Limb (tissue), 2 donors: ENCODE measurements around the gene SLC43A1.
"Not testable (repeated sequence)": the region's sequence is repeated elsewhere in the genome, so short reads cannot be mapped to it uniquely, and the experiment has no call there.

Experiments used
- DNase-seq, 2 donors: peaks; one replicate each; pipeline ENCODE4 v3.0.0-alpha.2; 2016; ENCODE audit errors: extremely low spot score in 2 of 2

SLC43A1 gene

GRCh38 chr11:57460758-57461749 lies 54.4 kb downstream of the SLC43A1 start:
- peak in 1 of 2 donors; percentile 60 for DNase-seq

- peak; percentile 71 to 79 for DNase-seq
These were observed 55.3 kb downstream of the SLC43A1 start, which contains the start of gene RTN4RL2 for GRCh38 chr11:57460022-57460757. Gene RTN4RL2, plus strand, starts transcription at chr11:57460528. Its CDS starts 338 bp downstream, at chr11:57460866.

DNA sequence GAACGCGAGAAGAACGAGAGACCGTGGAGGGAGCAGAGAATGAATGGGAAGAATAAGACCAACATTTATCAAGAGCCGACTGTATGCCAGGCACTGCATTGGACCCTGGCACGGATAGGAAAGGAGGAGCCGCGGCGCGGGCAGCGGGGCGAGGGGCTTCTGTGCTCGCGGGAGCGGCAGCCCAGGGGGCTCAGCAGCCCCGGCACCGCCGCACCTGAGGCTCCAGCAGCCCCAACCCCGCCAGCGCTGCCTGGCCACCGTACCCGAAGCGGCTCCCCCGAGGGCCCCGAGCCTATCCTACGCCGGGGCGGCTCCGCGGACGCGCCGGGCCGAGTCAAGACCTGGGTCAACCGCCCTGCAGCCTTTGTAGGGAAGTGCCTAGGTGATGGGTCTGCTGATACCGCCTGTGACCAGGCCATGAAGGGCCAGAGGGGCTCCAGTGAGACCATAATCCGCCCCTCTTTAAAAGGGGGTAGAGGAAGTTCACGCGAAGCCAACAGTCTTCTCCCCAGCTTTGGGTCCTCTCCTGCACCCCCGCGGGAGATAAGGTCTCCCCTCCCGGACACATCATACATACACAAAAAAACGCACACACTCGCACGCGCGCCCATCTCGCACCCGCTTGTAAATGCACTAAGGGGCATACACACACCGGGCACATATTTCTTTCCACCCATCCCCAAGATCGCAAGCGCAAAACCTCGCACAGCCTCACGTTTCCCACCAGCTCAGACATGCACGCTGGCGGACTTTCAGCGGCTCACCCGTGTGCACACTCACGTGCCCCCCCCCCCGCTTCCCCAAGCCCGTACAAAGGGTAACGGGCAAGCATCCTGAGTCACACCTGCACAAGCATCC lies 56.1 kb downstream of the SLC43A1 start:
- no peak for DNase-seq

DNA sequence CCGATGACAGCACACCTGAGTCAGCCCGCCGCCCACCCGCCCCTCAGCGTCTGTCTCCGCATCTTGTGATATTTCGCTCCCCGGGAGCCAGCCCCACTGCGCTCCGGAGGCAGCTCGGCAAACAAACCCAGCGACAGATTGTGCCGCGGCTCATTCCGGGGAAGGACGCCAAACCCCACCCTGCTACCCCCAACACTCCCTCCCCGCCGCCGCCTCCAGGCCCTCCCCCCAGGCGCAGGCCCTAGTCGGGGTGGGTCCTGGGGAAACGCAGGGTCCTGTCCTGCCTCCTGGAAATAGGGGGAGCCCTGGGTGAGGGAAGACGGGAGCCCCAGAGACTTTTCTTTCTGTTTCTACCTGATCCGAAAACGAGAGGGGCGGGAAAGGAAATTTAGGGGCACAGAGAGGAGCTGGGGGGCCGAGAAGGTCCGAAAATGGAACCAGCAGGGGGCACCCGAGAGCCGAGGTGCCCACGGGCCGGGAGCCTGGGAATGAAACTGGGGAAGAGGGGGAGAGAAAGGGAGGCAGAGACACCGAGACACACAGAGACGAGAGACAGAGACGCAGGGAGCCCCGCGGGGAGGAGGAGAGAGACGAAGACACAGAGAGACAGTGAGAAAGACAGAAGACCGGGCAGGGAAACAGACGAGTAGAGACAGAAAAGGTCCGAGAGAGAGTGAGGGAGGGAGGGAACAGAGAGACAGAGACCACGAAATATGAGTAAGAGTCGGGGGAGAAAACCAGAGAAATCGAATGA lies 56.9 kb downstream of the SLC43A1 start:
- DNase-seq, result peak in 1 of 2 donors; percentile 77

DNA sequence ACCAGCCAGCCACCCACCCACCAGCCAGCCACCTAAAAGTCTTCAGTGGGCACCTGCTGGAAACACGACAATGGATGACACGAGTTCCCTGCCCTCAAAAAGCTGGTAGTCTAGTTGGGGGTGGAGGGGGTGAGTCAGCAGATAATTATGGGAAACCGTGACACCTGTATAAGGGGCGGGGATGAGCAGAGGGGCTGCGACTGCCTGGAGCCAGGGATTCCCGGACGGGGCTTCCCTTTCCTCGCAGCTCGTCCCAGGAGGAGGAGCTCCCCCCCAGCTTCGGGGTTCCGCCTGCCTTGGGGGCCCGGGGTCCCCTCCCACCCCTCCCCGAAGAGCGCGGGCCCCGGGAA lies 57.5 kb downstream of the SLC43A1 start:
- no peak for DNase-seq

- DNase-seq, result no peak
These were observed 57.9 kb downstream of the SLC43A1 start for GRCh38 chr11:57457643-57458023.

- peak; percentile 86 to 88 for DNase-seq
These were observed 58.4 kb downstream of the SLC43A1 start for GRCh38 chr11:57456960-57457642.

DNA sequence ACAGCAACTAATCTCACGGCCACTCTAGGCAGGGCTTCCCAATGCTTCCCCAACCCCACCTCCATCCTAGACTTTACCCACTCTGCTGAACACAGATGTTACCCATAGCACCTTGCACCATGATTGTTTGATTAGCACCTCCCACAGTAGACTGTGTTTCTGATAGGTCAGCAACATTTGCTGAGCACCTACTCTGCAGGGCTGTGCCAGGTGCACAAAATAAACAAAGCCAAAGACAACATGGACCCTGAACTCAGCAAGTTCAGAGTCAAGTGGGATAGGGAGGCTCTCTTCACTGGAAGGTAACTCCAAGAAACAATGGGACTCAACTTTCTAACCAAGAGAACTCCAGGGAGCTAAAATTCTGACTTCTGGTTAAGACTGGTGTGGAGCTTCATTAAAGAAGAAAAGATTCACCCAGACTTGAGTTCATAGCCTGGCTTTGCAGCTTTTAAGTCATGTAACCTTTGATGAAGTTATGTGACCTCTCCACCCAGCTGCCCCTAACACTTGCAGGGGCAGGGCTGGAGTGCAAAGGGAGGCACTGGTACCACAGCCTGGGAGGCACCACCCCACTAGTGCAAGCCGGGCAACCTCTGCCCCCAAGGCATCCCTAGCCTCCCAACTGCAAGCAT lies 61.8 kb downstream of the SLC43A1 start:
- no peak for DNase-seq

GRCh38 chr11:57446055-57446454 lies 69.4 kb downstream of the SLC43A1 start:
- DNase-seq, result no peak

- not testable (repeated sequence) for DNase-seq
These were observed 70.4 kb downstream of the SLC43A1 start for GRCh38 chr11:57445122-57445394.

DNA sequence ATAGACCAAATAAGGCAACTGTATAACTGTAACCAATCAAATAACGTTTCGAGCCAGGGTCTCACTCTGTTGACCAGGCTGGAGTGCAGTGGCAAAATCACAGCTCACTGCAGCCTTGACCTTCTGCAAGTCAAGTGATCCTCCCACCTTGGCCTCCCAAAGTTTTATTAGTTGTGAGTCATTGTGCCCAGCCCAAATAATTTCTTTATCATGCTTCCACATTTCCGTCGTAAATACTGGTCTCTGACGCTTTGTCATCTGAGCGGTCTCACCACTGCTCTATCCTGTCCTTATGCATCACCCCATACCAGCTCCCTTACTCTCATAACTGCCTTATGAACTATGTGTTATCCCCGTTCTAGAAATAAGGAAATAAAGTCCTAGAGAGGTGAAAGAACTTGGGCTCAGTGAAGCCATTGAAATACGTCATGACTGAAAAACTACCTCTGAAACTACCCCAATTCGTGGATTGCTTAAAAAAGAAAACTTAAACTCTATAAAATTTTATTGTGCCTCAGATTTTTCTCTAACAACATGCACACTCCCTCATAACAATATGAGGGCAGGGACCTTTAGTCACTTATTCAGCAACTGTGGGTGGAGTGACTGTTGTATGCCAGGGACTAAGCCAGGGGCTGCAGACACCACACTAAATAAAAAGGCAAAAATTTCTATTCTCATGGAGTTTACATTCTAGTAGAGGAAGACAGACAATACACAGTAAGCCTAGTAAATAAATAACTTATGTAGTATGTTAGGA lies 71.0 kb downstream of the SLC43A1 start:
- no peak for DNase-seq

GRCh38 chr11:57440744-57441414 lies 74.6 kb downstream of the SLC43A1 start:
- DNase-seq, result no peak

DNA sequence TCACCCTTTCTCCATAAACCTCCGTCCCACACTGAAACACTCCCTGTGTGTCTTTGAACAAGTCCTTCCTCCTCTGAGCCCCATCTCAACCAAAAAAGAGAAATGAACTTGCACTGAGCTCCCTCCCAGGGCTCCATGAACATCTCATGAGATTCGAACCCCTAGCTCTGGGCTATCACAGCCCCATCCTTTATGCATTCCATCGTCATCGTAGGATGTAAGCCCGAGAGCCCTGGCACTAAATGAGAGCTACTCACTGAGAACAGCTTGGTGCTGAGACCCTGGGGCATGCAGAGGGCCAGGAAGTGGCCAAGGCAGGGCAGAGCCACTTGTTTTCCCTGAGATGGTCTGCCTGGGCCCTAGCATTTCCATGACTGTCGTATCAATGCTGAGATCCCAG lies 75.7 kb downstream of the SLC43A1 start:
- no peak for DNase-seq

DNA sequence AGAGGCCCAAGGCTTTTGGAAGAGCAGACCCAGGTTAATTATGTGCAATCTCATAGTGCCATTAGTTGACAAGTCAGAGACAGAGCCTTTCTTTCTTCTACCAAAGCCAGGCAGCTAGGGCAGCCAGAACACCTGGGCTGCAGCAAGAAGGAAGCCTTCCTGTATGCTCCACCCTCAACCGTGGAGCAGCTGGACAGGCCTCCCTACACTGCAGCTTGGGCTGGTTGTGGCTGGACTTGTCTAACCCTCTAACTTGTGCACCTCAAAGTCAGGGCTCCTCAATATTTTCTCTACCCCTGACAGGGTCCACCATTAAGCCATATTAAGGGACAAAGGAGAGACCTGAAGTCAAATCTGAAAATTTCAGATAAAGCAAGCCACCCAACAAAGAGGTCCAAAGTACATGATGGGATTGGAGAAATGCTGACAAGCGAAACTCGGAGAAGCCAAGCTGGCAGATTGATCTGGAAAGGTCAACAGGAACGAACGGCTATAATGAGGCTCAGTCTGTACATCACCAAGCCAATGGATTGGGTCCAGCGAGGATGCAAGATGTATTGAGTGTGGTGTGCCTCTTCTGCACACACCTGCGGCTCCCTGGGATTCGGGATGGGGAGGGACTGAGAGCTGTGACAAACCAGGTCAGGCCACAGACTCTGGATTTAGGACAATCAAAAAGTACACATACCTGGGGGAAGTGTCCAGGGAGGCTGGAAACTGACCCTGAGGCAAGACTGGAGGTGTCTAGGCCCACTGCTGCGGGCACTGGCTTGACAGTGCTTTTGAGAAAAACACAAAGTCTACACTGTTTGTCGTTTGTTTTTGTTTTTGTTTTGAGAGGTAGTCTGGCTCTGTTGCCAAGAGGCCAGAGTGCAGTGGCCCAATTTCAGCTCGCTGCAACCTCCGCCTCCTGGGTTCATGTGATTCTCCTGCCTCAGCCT lies 76.9 kb downstream of the SLC43A1 start:
- DNase-seq, result no peak

- no peak for DNase-seq
These were observed 79.5 kb downstream of the SLC43A1 start for GRCh38 chr11:57436031-57436430.

DNA sequence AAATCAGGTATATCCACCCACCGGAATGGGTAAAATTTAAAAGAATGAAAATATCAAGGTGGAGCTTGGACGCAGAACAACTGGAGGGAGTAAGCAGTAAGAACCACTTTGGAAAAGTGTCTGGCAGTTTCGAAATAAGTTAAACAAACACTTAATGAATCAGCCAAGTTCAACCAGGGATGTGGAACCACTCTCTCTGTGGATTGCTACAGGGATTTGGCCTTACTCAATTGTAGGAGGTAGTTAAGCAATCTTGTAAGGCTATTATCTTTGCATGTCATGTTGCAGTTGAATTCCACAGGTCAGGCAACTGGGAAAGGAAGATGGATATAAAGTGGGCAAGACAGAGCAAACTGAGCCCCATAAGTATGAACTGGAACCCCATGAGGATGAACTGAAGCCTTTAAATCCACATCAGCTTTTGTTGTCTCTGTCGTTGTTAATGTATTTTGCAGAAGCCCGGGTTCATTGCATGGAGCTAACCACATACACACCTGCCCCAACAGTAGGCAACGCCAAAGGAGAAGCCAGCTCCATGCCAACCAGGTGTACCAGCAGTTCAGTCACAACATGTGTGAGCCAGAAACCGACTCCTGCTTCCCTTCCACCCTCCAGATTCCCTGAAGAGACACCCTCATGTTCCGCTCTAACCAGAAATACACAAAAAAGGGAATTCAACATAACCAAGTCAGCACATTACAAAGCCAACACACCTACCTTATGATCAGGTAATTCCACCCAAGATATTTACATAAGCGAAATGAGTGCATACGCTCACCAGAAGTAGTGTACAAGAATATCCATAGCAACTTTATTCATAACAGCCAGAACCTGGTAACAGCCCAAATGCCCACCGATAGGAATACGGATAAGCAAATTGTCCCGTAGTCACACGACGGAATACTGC lies 80.6 kb downstream of the SLC43A1 start:
- DNase-seq, result no peak
